GM18873 (cell line): Measurements from ENCODE around the gene TMEM98.
"Not testable (repeated sequence)": the region's sequence is repeated elsewhere in the genome, so short reads cannot be mapped to it uniquely, and the experiment has no call there.

Experiments used
- ATAC-seq: cut with Tn5 transposase; IDR thresholded peaks from one replicate; pipeline ENCODE4 v1.9.1; 2021; ENCODE audit warnings: mild to moderate bottlenecking, moderate library complexity, moderate number of reproducible peaks; ENCODE audit not compliant: unreplicated experiment, low FRiP score

The TMEM98 gene

DNA sequence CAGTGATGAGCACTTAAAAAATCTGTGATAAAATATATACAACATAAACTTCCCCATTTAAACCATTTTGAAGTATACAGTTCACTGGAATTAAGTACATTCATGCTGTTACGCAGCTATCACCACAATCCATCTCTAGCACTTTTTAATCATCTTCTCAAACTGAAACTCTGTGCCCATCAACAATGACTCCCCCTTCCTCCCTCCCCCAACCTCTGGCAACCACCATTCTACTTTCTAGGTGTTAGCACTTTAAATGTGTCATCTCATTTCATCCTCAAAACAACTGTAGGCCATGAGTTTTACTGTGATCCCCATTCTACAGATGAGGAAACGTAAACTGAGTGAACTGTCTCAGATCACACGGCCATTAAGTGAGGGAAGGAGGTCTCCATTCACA lies 13.8 kb upstream of the TMEM98 start:
- no peak for ATAC-seq

DNA sequence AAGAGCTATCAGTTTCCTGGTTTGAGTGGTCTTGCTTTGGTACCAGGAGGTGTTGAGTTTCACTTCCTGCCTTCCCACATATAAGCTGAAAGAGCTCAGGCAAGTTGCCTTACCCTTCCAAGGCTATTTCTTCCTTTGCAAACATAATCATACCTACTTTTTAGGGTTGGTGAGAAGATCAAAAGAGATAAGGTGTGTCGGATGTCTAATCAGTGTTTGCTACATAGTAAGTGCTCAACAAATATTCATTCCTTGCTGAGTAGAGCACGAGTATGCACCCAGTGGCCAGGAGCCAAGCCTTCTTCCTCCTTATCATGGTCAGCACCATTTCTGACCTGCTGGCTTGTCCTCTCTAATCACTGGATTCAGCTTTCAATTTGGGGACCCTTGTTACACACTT lies 12.7 kb upstream of the TMEM98 start:
- no peak for ATAC-seq

DNA sequence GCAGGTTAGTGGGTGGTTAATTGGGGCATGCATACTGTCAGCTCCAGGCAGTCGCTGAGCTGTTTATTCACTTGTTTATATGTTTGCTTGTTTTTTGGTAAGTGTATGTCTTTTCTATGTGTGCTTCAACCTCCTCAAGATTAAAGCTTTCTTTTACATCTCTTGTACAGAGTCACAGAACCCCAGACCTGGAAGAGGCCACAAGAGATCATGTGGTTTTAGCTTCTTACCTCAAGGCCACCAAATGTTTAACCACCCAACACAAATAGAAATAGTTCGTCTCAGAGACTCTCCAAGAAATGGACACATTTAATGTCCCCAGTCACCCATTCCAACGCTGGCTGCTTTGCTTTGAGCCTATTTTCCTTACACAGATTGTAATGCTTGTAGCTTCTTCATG lies 11.8 kb upstream of the TMEM98 start:
- ATAC-seq, result no peak

DNA sequence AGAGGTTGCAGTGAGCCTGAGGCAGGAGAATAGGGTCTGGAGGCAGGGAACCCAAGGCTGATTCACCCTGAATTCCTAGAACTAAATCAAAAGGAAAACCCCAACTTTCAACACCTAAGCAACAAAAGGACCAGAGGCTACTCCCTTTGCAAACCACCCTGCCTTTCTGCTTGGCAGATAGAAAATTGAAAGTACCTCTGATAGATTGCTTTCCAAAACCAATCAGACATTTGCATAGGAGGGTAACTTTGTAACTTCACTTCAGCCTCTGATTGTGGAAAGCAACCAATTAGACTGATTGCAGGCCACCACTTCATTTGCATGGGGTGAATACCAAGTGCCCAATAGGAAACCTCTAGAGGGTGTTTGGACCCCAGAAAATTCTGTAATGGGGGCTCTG lies 10.9 kb upstream of the TMEM98 start:
- no peak for ATAC-seq

- ATAC-seq, result no peak
Observed at GRCh38 chr17:32917842-32918241, 10.1 kb upstream of the TMEM98 start.

- not testable (repeated sequence) for ATAC-seq
Observed at GRCh38 chr17:32919876-32920275, 8.1 kb upstream of the TMEM98 start.

GRCh38 chr17:32920293-32920692 lies 7.7 kb upstream of the TMEM98 start:
- no peak for ATAC-seq

- no peak for ATAC-seq
Observed at GRCh38 chr17:32921017-32921416, 6.9 kb upstream of the TMEM98 start.

- not testable (repeated sequence) for ATAC-seq
Observed at GRCh38 chr17:32923905-32924304, 4.0 kb upstream of the TMEM98 start.

- no peak for ATAC-seq
Observed at GRCh38 chr17:32926183-32926582, 1.8 kb upstream of the TMEM98 start.

DNA sequence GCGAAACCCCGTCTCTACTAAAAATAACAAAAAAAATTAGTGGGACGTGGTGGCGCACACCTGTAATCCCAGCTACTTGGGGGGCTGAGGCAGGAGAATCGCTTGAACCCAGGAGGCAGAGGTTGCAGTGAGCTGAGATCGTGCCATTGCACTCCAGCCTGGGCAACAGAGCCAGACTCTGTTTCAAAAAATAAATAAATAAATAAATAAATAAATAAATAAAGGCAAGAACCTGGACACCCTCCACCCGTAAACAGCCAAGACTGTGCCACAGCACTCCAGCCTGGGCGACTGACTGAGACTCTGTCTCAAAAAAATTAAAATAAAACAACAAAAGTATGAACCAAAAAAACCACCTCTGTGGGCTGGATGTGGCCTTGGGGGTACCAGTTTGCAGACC lies 1.2 kb upstream of the TMEM98 start:
- not testable (repeated sequence) for ATAC-seq

DNA sequence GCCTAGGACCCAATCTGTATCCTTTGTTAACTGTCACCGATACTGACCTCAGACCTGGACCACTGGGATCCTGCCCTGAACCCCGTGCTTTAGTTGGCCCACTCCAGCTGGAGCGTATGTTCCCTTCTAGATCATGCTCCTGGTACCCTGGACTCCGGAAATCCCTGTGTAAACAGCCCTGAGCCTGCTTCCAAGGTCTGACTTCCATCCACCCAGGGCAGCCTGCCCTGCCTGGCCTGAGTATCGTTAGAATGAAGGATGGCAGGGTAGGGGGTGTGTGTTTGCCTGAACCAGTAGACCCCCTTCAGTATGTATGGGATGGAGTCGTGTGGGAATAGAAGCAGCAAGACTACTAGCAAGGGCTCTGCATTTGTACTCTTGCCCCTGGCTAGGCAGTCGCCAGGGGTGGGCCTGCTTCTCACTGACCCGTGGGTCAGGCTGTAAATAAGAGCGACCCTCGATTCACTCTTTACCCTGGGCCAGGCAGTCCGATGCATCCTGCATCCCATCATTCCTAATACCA lies 691 bp upstream of the TMEM98 start:
- no peak for ATAC-seq

GRCh38 chr17:32928586-32929535 lies 908 bp downstream of the TMEM98 start:
- no peak for ATAC-seq

DNA sequence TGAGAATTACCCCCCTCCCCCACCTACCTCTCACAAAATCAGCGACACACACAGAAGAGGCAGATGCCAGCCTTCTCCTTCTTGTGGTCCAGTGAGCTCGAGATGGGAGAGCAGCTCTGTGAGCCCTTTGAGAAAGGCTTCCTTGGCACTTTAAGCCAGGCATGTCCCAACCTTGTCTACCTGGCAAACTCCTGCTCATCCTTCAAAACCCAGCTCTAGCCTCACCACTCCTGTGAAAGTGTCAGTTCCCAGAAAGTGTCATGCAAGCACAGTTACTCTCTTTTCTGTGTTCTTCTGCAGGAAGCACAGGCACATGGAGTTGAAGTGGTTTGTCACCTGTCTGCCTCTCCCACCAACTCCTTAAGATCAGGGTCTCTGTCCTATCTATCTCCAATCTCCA lies 1.6 kb downstream of the TMEM98 start:
- ATAC-seq, result no peak

DNA sequence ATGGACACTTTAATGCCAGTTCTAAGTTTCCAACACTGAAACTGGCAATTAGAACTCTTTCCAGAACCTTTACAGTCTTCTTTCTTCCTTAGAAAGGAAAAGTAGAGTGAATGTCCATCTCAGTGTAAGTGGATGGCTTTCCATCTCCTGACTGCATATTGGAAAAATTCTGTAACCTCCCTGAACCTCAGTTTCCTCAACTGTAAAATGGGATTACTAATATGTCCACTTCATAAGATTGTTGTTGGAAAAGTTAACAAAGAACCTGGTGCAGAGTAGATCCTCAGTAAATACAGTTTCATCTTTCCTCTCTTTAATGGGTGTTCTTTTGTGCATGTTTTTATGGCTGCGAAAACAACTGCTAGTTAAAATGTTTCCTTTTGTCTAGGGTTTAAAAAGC lies 2.6 kb downstream of the TMEM98 start:
- no peak for ATAC-seq

DNA sequence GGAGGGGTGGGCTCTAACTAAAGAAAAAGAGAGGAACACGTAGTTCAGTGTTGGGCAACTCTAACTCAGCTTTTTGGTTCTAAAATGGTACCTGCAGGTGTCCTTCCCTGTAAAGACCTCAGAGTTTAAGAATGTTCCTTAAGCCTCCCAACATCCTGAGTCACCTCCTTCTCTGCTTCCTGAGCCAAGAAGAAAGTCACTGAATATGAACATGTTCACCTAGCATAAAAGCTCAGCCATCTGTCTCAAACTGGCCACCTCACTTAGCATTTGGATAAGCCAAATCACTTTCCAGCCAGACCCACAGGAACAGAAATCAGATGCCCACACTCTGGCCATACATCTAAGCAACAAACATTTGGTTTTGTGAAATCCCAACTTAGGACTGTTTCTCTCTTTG lies 3.7 kb downstream of the TMEM98 start:
- ATAC-seq, result no peak

DNA sequence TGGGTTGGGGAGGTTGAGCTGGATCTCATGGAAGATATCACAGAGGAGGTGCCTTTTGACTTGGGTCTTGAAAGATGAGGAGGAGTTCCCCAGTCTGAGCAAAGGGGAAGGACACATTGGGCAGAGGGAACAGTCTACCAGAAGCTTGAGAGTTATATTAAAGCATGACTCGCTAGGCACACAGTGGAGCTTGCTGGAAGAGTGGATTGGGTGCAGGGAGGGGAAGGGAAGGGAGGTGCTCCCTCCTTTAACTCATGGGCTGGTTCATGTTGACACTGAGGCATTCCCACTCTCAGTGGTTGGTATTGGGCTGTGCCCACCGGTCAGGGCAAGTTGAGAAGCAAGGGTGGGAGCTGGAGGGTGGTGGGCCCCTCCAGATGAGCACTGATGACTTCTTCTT lies 5.9 kb downstream of the TMEM98 start:
- ATAC-seq, result no peak

GRCh38 chr17:32935726-32936125 lies 7.8 kb downstream of the TMEM98 start:
- no peak for ATAC-seq

GRCh38 chr17:32936186-32936893 lies 8.4 kb downstream of the TMEM98 start:
- ATAC-seq, result no peak

DNA sequence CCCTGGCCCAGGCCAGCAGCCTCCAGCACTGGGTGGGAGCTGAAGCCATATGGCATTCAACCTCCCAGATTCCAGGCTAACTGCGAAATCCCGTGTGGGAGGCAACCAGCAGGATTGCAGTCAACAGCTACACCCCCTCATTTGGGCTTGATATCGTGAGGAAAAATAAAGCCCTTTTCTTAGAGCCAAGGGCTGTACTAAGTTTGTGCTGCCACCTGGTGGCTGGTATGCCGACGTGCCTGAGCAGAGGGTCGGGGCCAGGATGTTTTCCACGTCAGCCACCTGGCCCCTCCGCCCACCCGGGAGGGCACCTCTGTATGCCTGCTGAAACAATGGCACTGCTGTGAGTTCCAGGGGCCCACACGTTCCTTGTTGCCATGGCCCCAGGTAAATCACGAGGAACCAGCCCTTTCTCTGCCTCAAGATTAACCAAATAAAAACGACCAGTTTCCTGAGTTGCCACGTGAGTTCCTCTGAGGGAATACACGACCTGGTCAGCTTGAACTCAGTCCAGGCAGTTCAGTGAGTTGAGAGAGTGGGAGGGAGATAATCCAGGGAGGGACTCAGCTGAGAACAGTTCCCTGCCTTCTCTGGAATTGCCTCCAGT lies 9.0 kb downstream of the TMEM98 start:
- ATAC-seq, result no peak
